ENCODE results near the gene TMEM184B. TPM values are rescaled to one million over a fixed set of nuclear protein-coding genes. Genes with fewer than 3 reads are reported as not detected.

The TMEM184B gene
- total and polyA plus RNA-seq, 10 donors: 5.0 to 105 (median 45.1) TPM

GRCh38 chr22:38201711-38202436 lies 70.9 kb downstream of the TMEM184B start, which contains the start of gene MAFF:
Gene MAFF, plus strand, starts transcription at chr22:38201994. Its CDS starts 11,860 bp downstream, at chr22:38213854.
- TF ChIP-seq POLR2AphosphoS5 (IDR thresholded peaks at IDR 0.05): peak; percentile 90 to 93 (median 91)
- TF ChIP-seq, protein P1, sequence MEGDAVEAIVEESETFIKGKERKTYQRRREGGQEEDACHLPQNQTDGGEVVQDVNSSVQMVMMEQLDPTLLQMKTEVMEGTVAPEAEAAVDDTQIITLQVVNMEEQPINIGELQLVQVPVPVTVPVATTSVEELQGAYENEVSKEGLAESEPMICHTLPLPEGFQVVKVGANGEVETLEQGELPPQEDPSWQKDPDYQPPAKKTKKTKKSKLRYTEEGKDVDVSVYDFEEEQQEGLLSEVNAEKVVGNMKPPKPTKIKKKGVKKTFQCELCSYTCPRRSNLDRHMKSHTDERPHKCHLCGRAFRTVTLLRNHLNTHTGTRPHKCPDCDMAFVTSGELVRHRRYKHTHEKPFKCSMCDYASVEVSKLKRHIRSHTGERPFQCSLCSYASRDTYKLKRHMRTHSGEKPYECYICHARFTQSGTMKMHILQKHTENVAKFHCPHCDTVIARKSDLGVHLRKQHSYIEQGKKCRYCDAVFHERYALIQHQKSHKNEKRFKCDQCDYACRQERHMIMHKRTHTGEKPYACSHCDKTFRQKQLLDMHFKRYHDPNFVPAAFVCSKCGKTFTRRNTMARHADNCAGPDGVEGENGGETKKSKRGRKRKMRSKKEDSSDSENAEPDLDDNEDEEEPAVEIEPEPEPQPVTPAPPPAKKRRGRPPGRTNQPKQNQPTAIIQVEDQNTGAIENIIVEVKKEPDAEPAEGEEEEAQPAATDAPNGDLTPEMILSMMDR (IDR thresholded peaks at IDR 0.05 in 8 of 11, conservative IDR thresholded peaks at IDR 0.05 in 3 of 11): peak in 2 of 11 experiments; percentile 3 to 15
- peak in 2 of 3 donors; percentile 51 to 62 for TF ChIP-seq POLR2A (IDR thresholded peaks at IDR 0.05)
- intact Hi-C loops (cut with DNase I; ENCODE audit: low total_unique reads): no loop called here
- H3K27ac ChIP-seq: peak within 1 kb of the TSS; percentile 69 to 96 (median 94)
- H3K36me3 ChIP-seq: no peaks in the 10 kb centered on the region
- H3K27me3 ChIP-seq (replicated peaks in 1 of 7): no peaks in the 10 kb centered on the region
- 0 to 2% (median 1%) methylated on average over 8 to 85 of the region's 85 CpGs for WGBS, 5 donors
- DNase-seq: peak; percentile 97
- H3K4me3 ChIP-seq: peak within 1 kb of the TSS; percentile 66 to 84 (median 70)
- H3K4me1 ChIP-seq: peaks cover 8 to 60% (median 37%) of the 10 kb centered on the region in 6 donors
- H3K9me3 ChIP-seq: no peaks in the 10 kb centered on the region

DNA sequence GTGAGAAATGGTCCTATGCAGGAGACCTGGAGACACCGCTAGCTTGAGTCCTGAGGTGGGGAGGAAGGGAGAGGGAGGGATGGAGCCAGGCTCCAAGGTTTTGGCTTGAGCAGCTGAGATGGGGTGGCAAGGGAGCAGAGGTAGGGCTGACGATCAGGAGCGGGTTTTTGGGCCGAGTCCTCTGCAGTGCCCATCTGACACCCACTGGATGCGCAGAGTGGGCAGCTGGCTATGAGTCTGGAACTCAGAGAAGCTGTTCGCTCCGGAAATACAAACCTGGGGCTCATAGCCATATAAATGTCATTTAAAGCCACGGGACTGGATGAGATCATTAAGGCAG lies 71.5 kb downstream of the TMEM184B start:
- H3K9me3 ChIP-seq: no peaks in the 10 kb centered on the region
- peaks cover 8 to 60% (median 37%) of the 10 kb centered on the region in 6 donors for H3K4me1 ChIP-seq
- WGBS, 5 donors: 25 to 35% (median 30%) methylated on average over 8 of the region's 8 CpGs
- peak overlapping the region in 6 of 8 donors; percentile 66 to 84 (median 76) for H3K4me3 ChIP-seq
- DNase-seq: no peak
- no peaks in the 10 kb centered on the region for H3K27me3 ChIP-seq (replicated peaks in 1 of 7)
- H3K27ac ChIP-seq: peak overlapping the region; percentile 69 to 96 (median 94)
- TF ChIP-seq POLR2A (IDR thresholded peaks at IDR 0.05) (no peak), POLR2AphosphoS5 (IDR thresholded peaks at IDR 0.05) (no peak)
- TF ChIP-seq, protein P1 (IDR thresholded peaks at IDR 0.05 in 8 of 11, conservative IDR thresholded peaks at IDR 0.05 in 3 of 11): no peak
- no peaks in the 10 kb centered on the region for H3K36me3 ChIP-seq
- intact Hi-C loops (cut with DNase I; ENCODE audit: low total_unique reads): no loop called here

- intact Hi-C loops (cut with DNase I; ENCODE audit: low total_unique reads): no loop called here
- peak overlapping the region in 3 of 8 donors; percentile 91 to 96 (median 95) for H3K27ac ChIP-seq
- TF ChIP-seq, protein P1 (IDR thresholded peaks at IDR 0.05 in 8 of 11, conservative IDR thresholded peaks at IDR 0.05 in 3 of 11): no peak
- no peak for TF ChIP-seq POLR2A (IDR thresholded peaks at IDR 0.05)
- H3K4me3 ChIP-seq: no peak overlapping the region
- peaks cover 8 to 50% (median 31%) of the 10 kb centered on the region in 6 donors for H3K4me1 ChIP-seq
- no peaks in the 10 kb centered on the region for H3K9me3 ChIP-seq
- 84 to 90% (median 87%) methylated on average over 10 of the region's 10 CpGs for WGBS, 5 donors
- no peaks in the 10 kb centered on the region for H3K27me3 ChIP-seq (replicated peaks in 1 of 7)
- H3K36me3 ChIP-seq: no peaks in the 10 kb centered on the region
- DNase-seq: no peak
Measured at GRCh38 chr22:38199826-38200559, 72.8 kb downstream of the TMEM184B start.

Measured in spleen (tissue), 11 donors.